ENCODE data around the gene ADGB. TPM values are rescaled to one million over a fixed set of nuclear protein-coding genes. Genes with fewer than 3 reads are reported as not detected.

ADGB gene
- total RNA-seq, 1 experiment from 2014 or later: not detected

DNA sequence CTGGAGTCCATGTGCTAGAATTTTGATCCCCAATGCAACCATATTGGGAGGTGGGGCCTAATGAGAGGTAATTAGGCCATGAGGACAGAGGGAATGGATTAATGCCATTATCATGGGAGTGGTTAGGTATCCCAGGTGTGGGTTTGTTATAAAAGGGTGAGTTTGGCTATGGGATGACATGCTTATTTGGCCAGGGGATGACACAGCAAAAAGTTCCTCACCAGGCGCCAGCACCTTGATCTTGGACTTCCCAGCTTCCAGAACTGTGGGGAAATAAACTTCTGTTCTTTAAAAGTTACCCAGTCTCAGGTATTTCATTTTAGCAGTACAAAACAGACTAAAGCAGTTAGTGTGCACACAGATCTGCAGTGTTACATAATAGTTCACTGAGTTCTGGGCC is 84.1 kb downstream of the ADGB start:
- no peak overlapping the region for H3K27ac Mint-ChIP-seq (ENCODE audit: unreplicated experiment)
- H3K4me3 Mint-ChIP-seq (ENCODE audit: low read depth, unreplicated experiment): no peak overlapping the region
- DNase-seq: no peak
- no peaks in the 10 kb centered on the region for H3K9me3 Mint-ChIP-seq (ENCODE audit: low read depth, unreplicated experiment)
- H3K36me3 Mint-ChIP-seq (ENCODE audit: insufficient read depth, unreplicated experiment): no peaks in the 10 kb centered on the region
- no peaks in the 10 kb centered on the region for H3K27me3 Mint-ChIP-seq (ENCODE audit: unreplicated experiment)
- BruUV-seq (replicated peaks): no TSS peak
- TF ChIP-seq, protein P1, sequence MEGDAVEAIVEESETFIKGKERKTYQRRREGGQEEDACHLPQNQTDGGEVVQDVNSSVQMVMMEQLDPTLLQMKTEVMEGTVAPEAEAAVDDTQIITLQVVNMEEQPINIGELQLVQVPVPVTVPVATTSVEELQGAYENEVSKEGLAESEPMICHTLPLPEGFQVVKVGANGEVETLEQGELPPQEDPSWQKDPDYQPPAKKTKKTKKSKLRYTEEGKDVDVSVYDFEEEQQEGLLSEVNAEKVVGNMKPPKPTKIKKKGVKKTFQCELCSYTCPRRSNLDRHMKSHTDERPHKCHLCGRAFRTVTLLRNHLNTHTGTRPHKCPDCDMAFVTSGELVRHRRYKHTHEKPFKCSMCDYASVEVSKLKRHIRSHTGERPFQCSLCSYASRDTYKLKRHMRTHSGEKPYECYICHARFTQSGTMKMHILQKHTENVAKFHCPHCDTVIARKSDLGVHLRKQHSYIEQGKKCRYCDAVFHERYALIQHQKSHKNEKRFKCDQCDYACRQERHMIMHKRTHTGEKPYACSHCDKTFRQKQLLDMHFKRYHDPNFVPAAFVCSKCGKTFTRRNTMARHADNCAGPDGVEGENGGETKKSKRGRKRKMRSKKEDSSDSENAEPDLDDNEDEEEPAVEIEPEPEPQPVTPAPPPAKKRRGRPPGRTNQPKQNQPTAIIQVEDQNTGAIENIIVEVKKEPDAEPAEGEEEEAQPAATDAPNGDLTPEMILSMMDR (IDR thresholded peaks at IDR 0.05; ENCODE audit: unreplicated experiment): no peak
- intact Hi-C loops (cut with micrococcal nuclease; ENCODE audit: unreplicated experiment): no loop called here
- CTCF ChIA-PET: no interaction called here
- H3K4me1 Mint-ChIP-seq (ENCODE audit: low read depth, unreplicated experiment): no peaks in the 10 kb centered on the region

DNA sequence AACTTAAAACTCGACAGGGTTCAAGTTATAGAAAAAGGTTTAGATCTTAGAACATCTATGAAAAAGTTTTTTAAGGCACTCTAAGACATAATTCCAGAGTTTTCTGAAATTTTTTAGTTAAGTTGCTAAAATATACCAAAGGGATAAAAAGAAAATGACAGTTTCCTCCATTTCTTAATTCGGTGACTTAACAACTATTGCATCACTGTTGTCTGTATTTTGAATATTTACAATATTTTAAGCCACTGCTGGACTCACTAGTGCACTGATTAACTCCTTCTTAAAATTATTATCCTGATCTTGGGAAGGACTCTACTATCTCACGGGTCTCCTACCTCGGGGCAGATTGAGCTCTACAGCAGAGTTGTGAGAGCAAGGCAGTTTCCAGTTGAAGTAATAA is 91.0 kb downstream of the ADGB start:
- TF ChIP-seq, protein P1 (IDR thresholded peaks at IDR 0.05; ENCODE audit: unreplicated experiment): no peak
- no peak for DNase-seq
- Mint-ChIP-seq H3K27ac (ENCODE audit: unreplicated experiment) (no peak overlapping the region), H3K4me3 (ENCODE audit: low read depth, unreplicated experiment) (no peak overlapping the region), H3K27me3 (ENCODE audit: unreplicated experiment) (no peaks in the 10 kb centered on the region), H3K36me3 (ENCODE audit: insufficient read depth, unreplicated experiment) (no peaks in the 10 kb centered on the region), H3K9me3 (ENCODE audit: low read depth, unreplicated experiment) (no peaks in the 10 kb centered on the region), H3K4me1 (ENCODE audit: low read depth, unreplicated experiment) (no peaks in the 10 kb centered on the region)
- CTCF ChIA-PET: no interaction called here
- BruUV-seq (replicated peaks): no TSS peak
- intact Hi-C loops (cut with micrococcal nuclease; ENCODE audit: unreplicated experiment): no loop called here

DNA sequence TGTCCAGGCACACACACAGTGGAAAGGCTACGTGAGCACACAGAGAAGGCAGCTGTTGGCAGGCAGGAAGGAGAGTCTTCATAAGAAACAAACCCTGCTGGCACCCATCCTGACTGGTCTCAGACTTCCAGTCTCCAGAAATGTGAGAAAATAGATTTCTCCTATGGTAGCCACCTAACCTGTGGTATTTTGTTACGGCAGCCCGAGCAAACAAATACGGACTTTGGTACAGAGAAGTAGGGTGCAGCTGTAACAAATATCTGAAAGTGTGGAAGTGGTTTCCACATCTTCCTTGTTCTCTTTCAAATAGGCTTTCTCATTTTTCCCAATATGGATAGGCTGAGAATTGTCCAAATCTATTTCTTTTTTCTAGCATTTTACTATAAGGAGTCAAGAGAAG is 94.6 kb downstream of the ADGB start:
- H3K36me3 Mint-ChIP-seq (ENCODE audit: insufficient read depth, unreplicated experiment): no peaks in the 10 kb centered on the region
- H3K27ac Mint-ChIP-seq (ENCODE audit: unreplicated experiment): no peak overlapping the region
- no peak overlapping the region for H3K4me3 Mint-ChIP-seq (ENCODE audit: low read depth, unreplicated experiment)
- no peaks in the 10 kb centered on the region for H3K27me3 Mint-ChIP-seq (ENCODE audit: unreplicated experiment)
- BruUV-seq (replicated peaks): no TSS peak
- no peaks in the 10 kb centered on the region for H3K4me1 Mint-ChIP-seq (ENCODE audit: low read depth, unreplicated experiment)
- H3K9me3 Mint-ChIP-seq (ENCODE audit: low read depth, unreplicated experiment): no peaks in the 10 kb centered on the region
- TF ChIP-seq, protein P1 (IDR thresholded peaks at IDR 0.05; ENCODE audit: unreplicated experiment): no peak
- no peak for DNase-seq
- CTCF ChIA-PET: no interaction called here
- intact Hi-C loops (cut with micrococcal nuclease; ENCODE audit: unreplicated experiment): no loop called here

DNA sequence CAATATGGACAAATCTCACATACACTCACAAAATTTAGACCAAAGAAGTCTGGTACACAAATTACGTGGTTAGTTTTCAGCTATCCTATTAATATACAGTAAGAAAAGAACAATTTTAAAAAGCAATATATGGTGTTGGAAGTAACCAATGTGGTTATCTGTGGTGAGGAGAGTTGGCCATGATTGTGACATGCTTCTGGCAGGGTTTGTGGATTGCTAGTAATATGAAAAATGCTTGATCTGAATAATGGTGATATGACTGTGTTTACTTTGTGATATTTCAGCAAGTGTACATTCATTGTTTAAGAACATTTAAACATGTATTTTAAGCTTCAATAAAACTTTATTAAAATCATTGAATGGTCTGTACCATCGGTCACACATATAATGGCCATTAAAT is 99.1 kb downstream of the ADGB start:
- CTCF ChIA-PET: no interaction called here

More for the DNA sequence above, 99.1 kb downstream of the ADGB start:
- intact Hi-C loops (cut with micrococcal nuclease; ENCODE audit: unreplicated experiment): loop anchor here (5.0 kb wide), 1 partner anchor 151 kb away; no protein-coding TSS in a partner anchor
- TF ChIP-seq, protein P1 (IDR thresholded peaks at IDR 0.05; ENCODE audit: unreplicated experiment): no peak
- Mint-ChIP-seq H3K4me1 (ENCODE audit: low read depth, unreplicated experiment) (no peaks in the 10 kb centered on the region), H3K27me3 (ENCODE audit: unreplicated experiment) (no peaks in the 10 kb centered on the region), H3K36me3 (ENCODE audit: insufficient read depth, unreplicated experiment) (no peaks in the 10 kb centered on the region), H3K27ac (ENCODE audit: unreplicated experiment) (no peak overlapping the region), H3K4me3 (ENCODE audit: low read depth, unreplicated experiment) (no peak overlapping the region), H3K9me3 (ENCODE audit: low read depth, unreplicated experiment) (no peaks in the 10 kb centered on the region)
- DNase-seq: no peak
- BruUV-seq (replicated peaks): no TSS peak

All from Calu3 (cell line).